CD4-positive, CD25-positive, alpha-beta regulatory T cell (primary cell): ENCODE data around the gene EML4. TPM values are rescaled to one million over a fixed set of nuclear protein-coding genes. Genes with fewer than 3 reads are reported as not detected.
A peak's percentile ranks its signal among the peaks of the same experiment; 100 is the strongest.
"Not testable (repeated sequence)": the region's sequence is repeated elsewhere in the genome, so short reads cannot be mapped to it uniquely, and the experiment has no call there.

Source experiments
- ATAC-seq, 2 donors: fragments of 150-1000 bp; cut with Tn5 transposase; one replicate each; pipeline ENCODE4 v1.10.0; 2021; ENCODE audit warnings: low read depth in 2 of 2, moderate number of reproducible peaks in 2 of 2, moderate library complexity in 1 of 2
- DNase-seq, 3 donors: peaks; one replicate each; pipeline versions ENCODE4 v3.0.0 to v3.0.0-alpha.2; 2012 to 2022; ENCODE audit warnings: mixed read lengths in 1 of 3
- H3K27ac ChIP-seq: one replicate; pipeline ENCODE4 v1.7.0; 2013; ENCODE audit warnings: mild to moderate bottlenecking, low read length; ENCODE audit not compliant: insufficient read depth, poor library complexity, severe bottlenecking
- H3K27me3 ChIP-seq: one replicate; pipeline ENCODE4 v1.7.0; 2013; ENCODE audit warnings: low read length; ENCODE audit not compliant: control insufficient read depth, insufficient read depth
- H3K36me3 ChIP-seq: one replicate; pipeline ENCODE4 v1.7.0; 2013; ENCODE audit warnings: mild to moderate bottlenecking, low read length, moderate library complexity; ENCODE audit not compliant: control insufficient read depth, insufficient read depth
- H3K4me1 ChIP-seq: 2 replicates; pipeline ENCODE4 v1.7.0; 2013; ENCODE audit warnings: mild to moderate bottlenecking, low read length; ENCODE audit not compliant: insufficient read depth, control insufficient read depth, poor library complexity, severe bottlenecking
- H3K4me3 ChIP-seq: one replicate; pipeline ENCODE4 v1.7.0; 2013; ENCODE audit warnings: low read depth, mild to moderate bottlenecking, low read length, moderate library complexity
- H3K9me3 ChIP-seq, 2 experiments: 1 replicate in 1 of 2; 2 replicates in 1 of 2; pipeline ENCODE4 v1.7.0; 2013; ENCODE audit warnings: low read length in 2 of 2, mild to moderate bottlenecking in 1 of 2, moderate library complexity in 1 of 2; ENCODE audit not compliant: control insufficient read depth in 2 of 2
- H3K27ac Mint-ChIP-seq, 3 donors: one replicate each; pipeline ENCODE4 v1.8.0; 2020 to 2022; ENCODE audit warnings: mild to moderate bottlenecking in 3 of 3, mixed read lengths in 3 of 3, moderate library complexity in 2 of 3
- H3K27me3 Mint-ChIP-seq: one replicate; pipeline ENCODE4 v1.8.0; 2022; ENCODE audit warnings: mild to moderate bottlenecking, mixed read lengths
- H3K36me3 Mint-ChIP-seq: one replicate; pipeline ENCODE4 v1.8.0; 2020; ENCODE audit warnings: mixed read lengths
- H3K4me1 Mint-ChIP-seq, 4 donors: one replicate each; pipeline ENCODE4 v1.8.0; 2020 to 2022; ENCODE audit warnings: mixed read lengths in 4 of 4, mild to moderate bottlenecking in 1 of 4
- H3K4me3 Mint-ChIP-seq, 4 donors: one replicate each; pipeline ENCODE4 v1.8.0; 2020 to 2022; ENCODE audit warnings: mild to moderate bottlenecking in 4 of 4, mixed read lengths in 4 of 4, moderate library complexity in 3 of 4
- H3K9me3 Mint-ChIP-seq, 7 donors: one replicate each; pipeline ENCODE4 v1.8.0; 2020 to 2022; ENCODE audit warnings: mixed read lengths in 7 of 7, mild to moderate bottlenecking in 3 of 7, moderate library complexity in 2 of 7
- polyA plus RNA-seq, 4 donors: library from polyadenylated mRNA; unstranded; fragments of 300-500 nt; fragmentation: Illumina TruSeq; gene quantifications; one replicate each; pipeline ENCODE4 v1.2.3, GENCODE V29; 2021
- total RNA-seq: library from RNA; stranded (reverse); gene quantifications from one replicate; pipeline ENCODE4 v1.2.3, GENCODE V29; 2022

EML4 gene
- total and polyA plus RNA-seq, 5 donors from 2014 or later, result 83.7 to 293 (median 90.1) TPM

DNA sequence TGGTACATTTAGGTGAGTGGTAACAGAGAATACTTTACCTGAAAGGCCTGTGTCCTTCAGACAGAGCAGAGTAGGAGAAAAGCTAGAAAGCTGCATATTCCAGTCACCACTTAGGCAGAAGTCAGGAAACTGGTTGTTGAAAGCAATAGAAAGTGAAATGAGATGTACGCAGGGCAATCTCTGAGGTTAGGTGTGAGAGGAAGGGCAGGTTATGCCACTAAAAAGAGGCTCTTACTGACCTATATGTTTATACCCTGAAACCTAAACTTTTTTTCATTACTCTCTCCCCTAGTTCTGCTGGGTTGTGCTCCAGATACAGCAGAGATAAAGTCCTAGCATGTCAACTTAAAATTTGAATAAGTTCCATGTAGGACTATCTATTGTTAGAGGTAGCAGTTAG, 98.4 kb downstream of the EML4 start:
- no peaks in the 10 kb centered on the region for H3K9me3 Mint-ChIP-seq
- peaks cover 15 to 34% (median 25%) of the 10 kb centered on the region in 4 donors for H3K4me1 Mint-ChIP-seq
- H3K36me3 ChIP-seq, result peaks cover 59% of the 10 kb centered on the region
- DNase-seq (peak in 1 of 3 donors; percentile 36), ATAC-seq (peak in 1 of 2 donors; percentile 28)
- H3K4me3 ChIP-seq, result peak overlapping the region; percentile 47
- peaks cover 22% of the 10 kb centered on the region for H3K36me3 Mint-ChIP-seq
- H3K27me3 ChIP-seq, result no peaks in the 10 kb centered on the region
- H3K27ac ChIP-seq, result peak overlapping the region; percentile 5
- no peaks in the 10 kb centered on the region for H3K9me3 ChIP-seq
- H3K27ac Mint-ChIP-seq, result peak overlapping the region in 2 of 3 donors; percentile 0 to 24
- peaks cover 14% of the 10 kb centered on the region for H3K4me1 ChIP-seq
- H3K27me3 Mint-ChIP-seq, result no peaks in the 10 kb centered on the region
- no peak overlapping the region for H3K4me3 Mint-ChIP-seq

DNA sequence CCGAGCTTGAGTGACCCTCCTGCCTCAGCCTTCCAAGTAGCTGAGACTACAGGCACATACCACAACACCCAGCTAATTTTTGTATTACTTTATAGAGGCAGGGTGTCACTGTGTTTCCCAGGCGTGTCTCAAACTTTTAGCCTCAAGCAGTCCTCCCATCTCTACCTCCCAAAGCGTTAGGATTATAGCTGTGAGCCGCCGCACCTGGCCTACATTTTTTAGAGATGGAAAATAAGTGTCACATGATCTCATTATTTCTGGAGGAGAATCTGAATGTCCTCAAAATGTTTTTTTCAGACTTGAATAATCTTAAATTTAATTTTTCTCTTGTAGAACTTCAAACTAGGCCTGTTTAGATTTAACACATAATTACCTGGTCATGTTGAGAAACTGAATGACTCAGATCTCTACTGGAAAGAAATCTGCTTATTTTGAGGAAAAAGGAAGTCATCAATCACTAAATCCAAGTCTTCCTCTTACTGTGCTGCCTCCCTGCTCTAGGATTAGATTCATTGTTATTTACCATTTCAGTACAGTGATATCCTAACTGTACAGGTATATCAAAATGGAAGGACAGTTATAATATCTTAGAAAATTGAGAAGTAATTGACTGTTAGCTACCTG, 99.5 kb downstream of the EML4 start:
- peaks cover 53% of the 10 kb centered on the region for H3K36me3 ChIP-seq
- Mint-ChIP-seq H3K27ac (peak overlapping the region in 1 of 3 donors; percentile 38), H3K36me3 (peaks cover 20% of the 10 kb centered on the region), H3K4me3 (no peak overlapping the region), H3K27me3 (no peaks in the 10 kb centered on the region), H3K4me1 (peaks cover 18 to 34% (median 27%) of the 10 kb centered on the region in 4 donors), H3K9me3 (no peaks in the 10 kb centered on the region)
- no peak overlapping the region for H3K27ac ChIP-seq
- H3K4me3 ChIP-seq, result no peak overlapping the region
- H3K27me3 ChIP-seq, result no peaks in the 10 kb centered on the region
- DNase-seq (no peak), ATAC-seq (no peak)
- no peaks in the 10 kb centered on the region for H3K9me3 ChIP-seq
- H3K4me1 ChIP-seq, result peaks cover 14% of the 10 kb centered on the region

DNA sequence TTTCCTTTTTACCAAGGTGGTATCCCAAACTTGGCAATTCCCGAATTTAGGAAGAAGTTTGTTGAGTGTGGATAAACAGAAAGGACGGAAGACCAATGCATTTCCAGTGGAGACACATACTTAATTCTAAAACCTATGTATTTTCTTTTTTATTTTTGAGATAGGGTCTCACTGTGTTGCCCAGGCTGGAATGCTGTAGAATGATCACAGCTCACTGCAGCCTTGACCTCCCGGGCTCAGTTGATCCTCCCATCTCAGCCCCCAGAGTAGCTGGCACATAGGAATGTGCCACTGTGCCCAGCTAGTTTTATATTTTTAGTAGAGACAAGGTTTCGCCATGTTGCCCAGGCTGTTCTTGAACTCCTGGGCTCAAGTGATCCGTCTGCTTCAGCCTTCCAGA, 101.6 kb downstream of the EML4 start:
- Histone ChIP-seq H3K27ac (no peak overlapping the region), H3K9me3 (no peaks in the 10 kb centered on the region), H3K27me3 (no peaks in the 10 kb centered on the region), H3K4me3 (no peak overlapping the region), H3K4me1 (peaks cover 14% of the 10 kb centered on the region), H3K36me3 (peaks cover 50% of the 10 kb centered on the region)
- ATAC-seq (no peak), DNase-seq (no peak)
- H3K36me3 Mint-ChIP-seq, result peaks cover 15% of the 10 kb centered on the region
- H3K4me1 Mint-ChIP-seq, result peaks cover 15 to 43% (median 30%) of the 10 kb centered on the region in 4 donors
- no peaks in the 10 kb centered on the region for H3K9me3 Mint-ChIP-seq
- H3K27ac Mint-ChIP-seq, result no peak overlapping the region
- H3K27me3 Mint-ChIP-seq, result no peaks in the 10 kb centered on the region
- H3K4me3 Mint-ChIP-seq, result no peak overlapping the region

DNA sequence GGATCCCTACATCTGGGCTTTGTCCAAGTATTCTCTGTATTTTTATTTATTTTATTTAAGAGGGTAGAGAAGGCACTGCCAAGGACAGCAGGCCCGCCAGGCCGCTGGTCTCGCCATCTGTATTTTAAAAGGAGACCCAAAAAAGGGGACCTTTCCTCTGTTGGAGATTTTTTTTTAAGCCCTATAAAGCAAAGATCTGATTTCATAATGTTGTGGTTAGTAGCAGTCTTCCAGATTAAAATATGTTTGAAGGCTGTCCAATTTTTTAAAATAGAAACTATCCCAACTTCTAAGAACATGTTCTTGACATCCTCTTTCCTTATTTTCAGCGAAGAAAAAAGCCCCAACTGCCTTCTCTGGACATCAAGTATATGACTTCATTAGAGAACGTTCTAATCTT, 102.1 kb downstream of the EML4 start:
- H3K27ac ChIP-seq, H3K4me3 Mint-ChIP-seq, H3K4me3 ChIP-seq, H3K27me3 Mint-ChIP-seq, DNase-seq, H3K9me3 ChIP-seq, H3K27me3 ChIP-seq, ATAC-seq, H3K9me3 Mint-ChIP-seq: not testable (repeated sequence)
- Histone ChIP-seq H3K36me3 (peaks cover 47% of the 10 kb centered on the region), H3K4me1 (peaks cover 14% of the 10 kb centered on the region)
- peaks cover 16% of the 10 kb centered on the region for H3K36me3 Mint-ChIP-seq
- H3K27ac Mint-ChIP-seq, result peak overlapping the region in 1 of 3 donors; percentile 17
- peaks cover 15 to 47% (median 31%) of the 10 kb centered on the region in 4 donors for H3K4me1 Mint-ChIP-seq

DNA sequence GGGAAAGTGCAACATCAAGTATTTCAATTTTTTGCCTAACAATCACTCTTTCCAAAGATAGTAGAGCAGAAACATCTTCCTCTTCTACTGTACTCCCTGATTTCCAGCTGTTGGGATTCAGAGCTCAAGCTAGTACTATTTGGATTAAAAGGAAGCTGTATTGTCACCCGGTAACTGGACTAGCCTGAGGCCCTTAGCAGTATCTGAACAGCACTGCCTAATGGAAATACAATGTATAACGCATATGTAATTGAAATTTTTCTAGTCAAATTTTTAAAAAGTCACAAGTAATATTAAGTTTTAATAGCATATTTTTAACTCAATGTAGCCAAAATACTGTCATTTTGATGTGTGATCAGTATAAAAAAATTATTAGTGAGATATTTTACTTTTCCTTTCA, 105.7 kb downstream of the EML4 start:
- no peak overlapping the region for H3K4me3 ChIP-seq
- peaks cover 48% of the 10 kb centered on the region for H3K36me3 ChIP-seq
- H3K4me1 ChIP-seq, result no peaks in the 10 kb centered on the region
- DNase-seq (no peak), ATAC-seq (no peak)
- H3K27me3 ChIP-seq, result no peaks in the 10 kb centered on the region
- H3K4me3 Mint-ChIP-seq, result no peak overlapping the region
- H3K36me3 Mint-ChIP-seq, result peaks cover 26% of the 10 kb centered on the region
- H3K4me1 Mint-ChIP-seq, result peaks cover 8 to 33% (median 14%) of the 10 kb centered on the region in 4 donors
- H3K27ac Mint-ChIP-seq, result peak overlapping the region in 1 of 3 donors; percentile 90
- peaks cover 0 to 1% (median 0%) of the 10 kb centered on the region in 7 donors for H3K9me3 Mint-ChIP-seq
- H3K27ac ChIP-seq, result no peak overlapping the region
- H3K27me3 Mint-ChIP-seq, result no peaks in the 10 kb centered on the region
- H3K9me3 ChIP-seq, result no peaks in the 10 kb centered on the region

DNA sequence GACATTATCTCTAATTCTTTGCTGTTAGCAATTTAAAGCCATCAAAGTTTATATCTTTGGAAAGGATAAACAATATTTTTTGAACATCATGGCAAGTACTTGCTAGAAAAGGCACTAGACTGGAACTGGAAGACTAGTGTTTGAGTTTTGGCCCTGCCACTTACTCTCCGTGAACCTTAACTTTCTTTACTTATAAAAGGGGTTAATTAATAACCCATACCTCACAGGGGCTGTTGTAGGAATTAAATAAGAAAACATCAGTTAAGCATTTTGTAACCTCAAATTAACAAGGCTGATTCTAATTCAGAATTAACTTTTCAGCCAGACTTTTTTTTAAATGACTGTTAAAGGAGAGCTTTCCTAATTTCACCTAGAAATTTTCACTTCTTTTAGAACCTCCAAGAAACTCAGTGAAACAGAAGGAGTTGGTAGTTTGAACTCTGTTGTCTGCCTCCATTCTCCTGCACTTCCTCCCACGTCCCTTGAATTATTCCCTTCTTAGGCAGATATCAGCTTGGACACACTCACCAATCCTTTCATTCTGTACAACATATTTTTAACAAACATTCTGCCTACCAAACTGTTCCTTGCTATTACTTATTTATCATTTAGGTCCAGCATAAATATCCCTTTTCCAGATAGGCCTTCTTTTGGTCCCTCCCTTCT, 112.4 kb downstream of the EML4 start:
- peaks cover 0 to 1% (median 0%) of the 10 kb centered on the region in 7 donors for H3K9me3 Mint-ChIP-seq
- H3K4me3 ChIP-seq, result no peak overlapping the region
- H3K4me1 Mint-ChIP-seq, result peaks cover 12 to 24% (median 17%) of the 10 kb centered on the region in 4 donors
- peaks cover 6% of the 10 kb centered on the region for H3K4me1 ChIP-seq
- H3K27me3 ChIP-seq, result no peaks in the 10 kb centered on the region
- peaks cover 49% of the 10 kb centered on the region for H3K36me3 Mint-ChIP-seq
- peak overlapping the region in 1 of 4 donors; percentile 91 for H3K4me3 Mint-ChIP-seq
- DNase-seq (no peak), ATAC-seq (no peak)
- peak overlapping the region in 2 of 3 donors; percentile 48 to 49 for H3K27ac Mint-ChIP-seq
- no peak overlapping the region for H3K27ac ChIP-seq
- H3K36me3 ChIP-seq, result peaks cover 69% of the 10 kb centered on the region
- H3K27me3 Mint-ChIP-seq, result no peaks in the 10 kb centered on the region
- H3K9me3 ChIP-seq, result no peaks in the 10 kb centered on the region

DNA sequence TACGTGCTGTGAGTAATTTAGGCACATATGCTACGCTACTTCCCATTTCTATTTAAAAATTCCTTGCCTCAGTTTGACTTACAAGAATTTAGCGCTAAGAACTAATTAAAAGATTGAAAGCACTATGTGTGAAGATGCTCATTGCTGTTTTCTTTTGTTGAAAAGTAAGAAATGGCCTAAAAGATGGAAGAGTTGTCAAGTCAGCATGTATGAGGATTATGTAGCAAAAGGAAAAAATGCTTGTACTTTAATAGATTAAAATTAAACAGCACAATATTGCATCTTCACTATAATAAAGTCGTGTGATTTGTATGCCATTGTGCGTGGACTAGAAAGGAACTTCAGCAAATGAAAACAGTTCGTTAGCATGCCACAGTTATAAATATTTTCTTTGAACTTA, 114.9 kb downstream of the EML4 start:
- Mint-ChIP-seq H3K9me3 (peaks cover 0 to under 1% (median 0%) of the 10 kb centered on the region in 7 donors), H3K36me3 (peaks cover 46% of the 10 kb centered on the region), H3K27me3 (no peaks in the 10 kb centered on the region), H3K27ac (no peak overlapping the region), H3K4me3 (no peak overlapping the region), H3K4me1 (peaks cover 24 to 43% (median 26%) of the 10 kb centered on the region in 4 donors)
- Histone ChIP-seq H3K4me3 (no peak overlapping the region), H3K27ac (no peak overlapping the region), H3K27me3 (no peaks in the 10 kb centered on the region), H3K9me3 (no peaks in the 10 kb centered on the region), H3K4me1 (peaks cover 9% of the 10 kb centered on the region), H3K36me3 (peaks cover 69% of the 10 kb centered on the region)
- ATAC-seq, result no peak
- DNase-seq, result no peak
